RCC 7860 (cell line): ENCODE measurements around the gene GCNT1.
"Not testable (repeated sequence)": the region's sequence is repeated elsewhere in the genome, so short reads cannot be mapped to it uniquely, and the experiment has no call there.

ENCODE experiments used
- DNase-seq: peaks from one replicate; pipeline ENCODE4 v3.0.0-alpha.2; 2015; ENCODE audit warnings: low spot score
- FAIRE-seq: peaks from 2 replicates; lab custom pipeline; 2012; peaks lifted over from hg19 to GRCh38; lab: Jason Lieb, UNC

Gene GCNT1

DNA sequence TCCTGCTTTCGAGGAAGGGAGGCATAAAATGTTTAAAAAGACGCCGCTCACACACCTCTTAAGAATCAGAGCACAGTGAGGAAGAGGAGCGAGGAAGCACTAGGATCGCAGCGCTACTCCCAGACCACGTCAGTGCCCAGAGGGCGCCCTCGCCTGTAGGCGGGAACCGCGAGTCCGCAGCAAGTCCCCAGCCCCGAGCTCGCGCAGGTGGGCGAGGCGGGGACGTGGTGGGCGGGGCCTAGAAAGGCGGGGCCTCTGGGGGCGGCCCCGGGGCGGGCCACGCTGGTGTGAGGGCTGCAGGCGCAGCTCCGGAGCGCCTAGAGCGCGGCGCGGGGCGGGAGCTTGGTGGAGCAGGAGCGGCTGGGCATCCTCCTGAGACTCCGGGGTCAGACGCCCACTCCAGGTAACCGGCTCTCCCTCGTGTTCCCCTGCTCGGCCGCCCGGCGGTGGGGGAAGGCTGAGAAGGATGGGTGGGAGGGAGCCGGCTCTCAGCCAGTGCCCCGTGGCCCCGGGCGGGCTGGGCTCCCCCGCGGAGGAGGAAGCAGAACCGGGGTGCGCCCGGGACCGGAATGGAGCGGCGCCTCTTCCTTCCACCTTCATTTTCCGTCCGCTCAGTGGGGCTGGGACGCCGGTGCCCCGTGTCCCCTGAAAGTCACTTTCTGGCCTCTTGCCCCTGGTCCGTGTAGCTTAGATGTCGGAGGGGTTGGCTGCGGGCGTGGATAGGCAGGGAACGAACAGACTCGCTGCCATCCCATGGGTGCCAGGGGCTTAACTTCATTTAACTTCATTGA is at the start of gene GCNT1:
TSS of gene GCNT1 (plus strand) at position 280 of the 791 bp plus-strand sequence. CDS start 43,200 bp downstream, outside the sequence.
- peak; percentile 33 for FAIRE-seq
- DNase-seq = peak; percentile 87

DNA sequence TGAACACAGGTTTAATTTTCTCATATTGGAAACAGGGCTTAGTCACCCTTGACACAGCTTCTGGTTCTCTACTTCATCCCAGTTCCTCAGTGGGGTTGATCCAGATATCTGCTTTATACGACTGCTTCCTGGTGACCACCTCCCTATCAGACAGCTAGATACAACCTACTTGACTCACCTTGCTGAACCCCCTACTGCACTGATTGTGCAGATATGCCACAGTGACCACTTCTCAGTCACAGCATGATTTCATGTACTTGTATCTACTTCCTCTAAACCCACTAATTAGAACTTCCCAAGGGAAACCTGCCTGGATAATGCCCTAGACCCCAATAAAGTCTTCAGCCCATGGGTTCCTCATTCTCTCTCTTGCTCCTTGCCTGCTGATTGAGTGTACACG is 46.3 kb upstream of the GCNT1 start:
- FAIRE-seq = no peak

DNA sequence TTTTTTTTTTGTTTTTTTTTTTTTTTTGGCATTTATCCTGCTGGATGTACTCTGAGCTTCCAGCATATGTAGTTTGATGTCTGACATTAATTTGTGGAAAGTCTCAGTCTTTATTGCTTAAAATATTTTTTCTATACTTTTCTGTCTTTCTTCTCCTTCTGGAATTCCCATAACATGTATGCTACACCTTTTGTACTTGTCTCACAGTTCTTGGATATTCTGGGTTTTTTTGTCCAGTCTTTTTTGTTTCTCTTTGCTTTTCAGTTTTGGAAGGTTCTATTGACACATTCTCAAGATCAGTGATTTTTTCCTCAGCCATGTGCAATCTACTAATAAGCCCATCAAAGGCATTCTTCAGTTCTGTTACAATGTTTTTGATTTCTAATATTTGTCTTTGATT is 45.3 kb upstream of the GCNT1 start:
- FAIRE-seq = no peak

More for the DNA sequence above, 46.3 kb upstream of the GCNT1 start:
- DNase-seq = no peak

DNA sequence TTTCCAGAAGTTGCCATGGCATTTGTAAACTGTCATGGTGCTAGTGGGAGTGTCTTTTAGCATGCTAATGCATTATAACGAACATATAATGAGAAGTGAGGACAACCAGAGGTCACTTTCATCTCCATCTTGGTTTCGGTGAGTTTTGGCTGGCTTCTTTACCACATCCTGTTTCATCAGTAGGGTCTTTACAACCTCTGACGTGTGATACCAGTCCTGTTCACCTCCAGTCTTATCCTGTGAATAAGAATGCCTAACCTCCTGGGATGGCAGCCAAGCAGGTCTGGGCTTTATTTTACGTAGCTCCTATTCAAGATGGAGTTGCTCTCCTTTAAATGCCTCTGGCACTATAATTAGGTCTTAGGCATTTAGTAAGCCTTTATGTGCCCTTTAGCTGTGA is 44.3 kb upstream of the GCNT1 start:
- peak; percentile 38 for DNase-seq

More for the DNA sequence above, 45.3 kb upstream of the GCNT1 start:
- no peak for DNase-seq

DNA sequence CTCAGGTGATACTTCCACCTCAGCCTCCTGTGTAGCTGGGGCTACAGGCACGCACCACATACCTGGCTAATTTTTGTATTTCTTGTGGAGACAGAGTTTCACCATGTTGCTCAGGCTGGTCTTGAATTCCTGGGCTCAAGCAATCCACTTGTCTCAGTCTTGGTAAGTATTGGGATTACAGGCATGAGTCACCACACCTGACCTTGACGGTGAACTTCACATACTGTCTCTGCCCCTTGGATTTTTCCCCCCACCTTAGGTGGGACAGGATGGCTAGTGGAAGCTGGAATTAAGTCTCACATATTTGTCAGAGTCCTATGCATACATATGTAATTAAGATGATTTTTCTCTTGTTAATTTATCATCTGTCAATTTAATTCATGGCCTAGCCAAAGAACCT is 43.8 kb upstream of the GCNT1 start:
- DNase-seq = no peak
- FAIRE-seq = no peak

More for the DNA sequence above, 44.3 kb upstream of the GCNT1 start:
- no peak for FAIRE-seq

DNA sequence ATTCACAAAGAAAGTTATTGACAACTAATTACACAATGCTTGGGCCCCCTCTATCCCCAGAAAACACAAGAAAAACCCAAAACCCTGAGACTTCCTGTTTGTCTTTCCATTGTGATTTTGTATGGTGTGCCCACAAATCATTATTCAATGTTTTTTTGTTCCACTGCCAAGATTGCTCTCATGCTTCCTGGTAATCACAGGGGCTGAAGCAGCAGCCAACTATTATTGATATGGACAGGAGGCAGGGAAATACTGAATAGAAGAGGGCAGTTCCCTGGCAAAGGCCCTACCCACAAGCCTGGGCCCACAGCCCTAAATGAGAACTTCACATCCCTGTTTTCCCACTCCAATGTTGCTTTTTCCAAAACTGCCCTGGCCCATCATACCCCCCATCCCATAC is 43.3 kb upstream of the GCNT1 start:
- FAIRE-seq (no peak), DNase-seq (no peak)

DNA sequence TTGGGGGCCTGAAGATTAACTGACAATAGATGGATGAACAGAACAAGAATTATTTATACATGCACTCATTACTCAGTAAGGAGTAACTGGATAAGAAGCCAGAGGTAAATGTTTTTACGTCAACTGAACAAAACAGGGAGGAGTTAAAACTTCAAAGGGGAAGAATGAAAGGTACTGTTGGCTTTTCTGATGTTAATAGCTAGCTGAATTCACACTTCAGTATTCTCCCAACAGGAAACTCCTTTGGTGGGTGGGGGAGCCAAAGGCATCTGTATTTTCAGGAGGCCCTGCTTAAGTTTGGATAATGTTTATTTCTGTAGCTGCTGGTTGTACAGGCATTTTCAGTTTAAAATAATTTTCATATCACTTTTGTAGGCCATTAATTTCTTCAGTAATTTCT is 41.6 kb upstream of the GCNT1 start:
- DNase-seq (no peak), FAIRE-seq (no peak)

DNA sequence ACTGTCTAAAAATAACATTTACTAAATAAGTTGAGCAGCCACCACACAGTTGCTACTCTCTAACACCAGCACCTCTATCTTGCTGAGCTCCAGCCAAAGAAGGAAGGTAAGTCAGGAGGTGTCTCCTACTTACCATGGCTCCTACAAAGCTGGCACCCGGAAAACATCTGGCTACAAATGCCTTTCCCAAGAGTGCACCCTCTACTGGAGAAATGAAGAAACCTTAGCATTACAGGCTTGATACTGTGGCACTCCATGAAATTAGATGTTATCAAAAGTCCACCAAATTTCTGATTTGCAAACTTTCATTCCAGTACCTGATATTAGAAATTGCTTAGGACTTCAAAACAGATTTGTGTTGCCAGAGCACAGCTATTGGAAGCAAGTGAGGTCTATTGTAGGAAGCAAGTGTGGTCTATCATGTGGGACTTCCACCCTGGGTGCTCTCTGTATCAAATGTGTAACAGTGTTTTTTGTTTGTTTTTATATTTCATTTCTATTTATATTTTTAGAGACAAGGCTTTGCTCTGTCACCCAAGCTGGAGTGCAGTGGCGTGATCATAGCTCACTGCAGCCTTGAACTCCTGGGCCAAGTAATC is 39.1 kb upstream of the GCNT1 start:
- no peak for DNase-seq
- no peak for FAIRE-seq

DNA sequence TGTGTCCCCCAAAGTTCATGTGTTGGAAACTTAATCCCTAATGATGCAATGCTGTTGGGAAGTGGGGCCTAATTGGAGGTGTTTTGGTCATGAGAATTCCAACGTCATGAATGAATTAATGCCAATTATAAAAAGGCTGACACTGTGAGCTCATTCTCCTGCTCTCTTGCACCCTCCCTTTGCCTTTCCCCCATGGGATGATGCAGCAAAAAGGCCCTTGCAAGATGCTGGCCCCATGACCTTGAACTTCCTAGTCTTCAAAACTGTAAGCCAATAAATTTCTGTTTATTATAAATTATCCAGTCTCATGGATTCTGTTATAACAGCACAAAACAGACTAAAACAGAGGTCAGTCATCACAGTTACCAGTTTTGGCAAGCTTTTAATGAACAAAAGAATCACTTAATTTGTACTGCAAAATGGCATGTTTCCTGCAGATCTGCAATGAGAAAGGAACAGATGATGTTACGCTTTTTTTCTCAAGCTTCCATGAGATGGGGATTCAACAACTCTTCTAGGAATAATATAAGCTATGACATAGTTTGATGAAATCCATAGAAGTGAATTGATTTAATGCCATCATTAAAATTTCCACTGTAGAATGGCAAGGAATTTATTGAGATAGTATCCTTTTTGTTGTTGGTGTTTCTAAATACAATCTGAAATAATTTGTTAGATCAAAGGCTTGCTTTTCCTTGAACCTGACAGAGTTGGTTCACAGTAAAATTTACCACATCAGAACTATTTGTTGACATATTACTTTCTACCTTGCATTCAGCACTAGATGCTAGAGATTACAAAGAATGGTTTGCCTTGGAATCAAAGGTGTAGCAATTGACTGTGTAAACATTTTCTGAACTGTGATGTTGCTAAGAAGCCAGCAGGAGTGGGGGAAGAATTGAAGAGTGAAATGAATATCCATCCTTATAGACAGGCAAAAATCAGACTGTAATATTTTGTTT is 35.5 kb upstream of the GCNT1 start:
- DNase-seq = no peak
- FAIRE-seq = no peak

DNA sequence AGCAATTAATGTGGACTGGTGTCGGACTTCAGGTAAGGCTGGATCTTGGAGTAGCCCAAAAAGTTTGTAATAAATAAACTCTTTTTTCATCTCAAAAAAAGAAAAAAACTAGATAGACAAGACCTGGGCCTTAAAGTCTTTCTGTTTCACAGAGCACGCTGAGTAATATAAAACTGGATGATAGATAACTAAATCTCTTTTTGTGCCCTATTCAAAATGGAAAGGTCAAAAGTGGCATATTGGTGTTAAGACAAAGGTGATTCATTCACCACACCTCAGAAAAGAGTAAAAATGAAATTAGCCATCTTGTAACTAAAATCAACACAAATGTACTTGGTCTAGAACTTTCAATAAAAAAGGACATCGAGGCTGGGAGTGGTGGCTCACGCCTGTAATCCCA is 34.5 kb upstream of the GCNT1 start:
- FAIRE-seq = no peak

DNA sequence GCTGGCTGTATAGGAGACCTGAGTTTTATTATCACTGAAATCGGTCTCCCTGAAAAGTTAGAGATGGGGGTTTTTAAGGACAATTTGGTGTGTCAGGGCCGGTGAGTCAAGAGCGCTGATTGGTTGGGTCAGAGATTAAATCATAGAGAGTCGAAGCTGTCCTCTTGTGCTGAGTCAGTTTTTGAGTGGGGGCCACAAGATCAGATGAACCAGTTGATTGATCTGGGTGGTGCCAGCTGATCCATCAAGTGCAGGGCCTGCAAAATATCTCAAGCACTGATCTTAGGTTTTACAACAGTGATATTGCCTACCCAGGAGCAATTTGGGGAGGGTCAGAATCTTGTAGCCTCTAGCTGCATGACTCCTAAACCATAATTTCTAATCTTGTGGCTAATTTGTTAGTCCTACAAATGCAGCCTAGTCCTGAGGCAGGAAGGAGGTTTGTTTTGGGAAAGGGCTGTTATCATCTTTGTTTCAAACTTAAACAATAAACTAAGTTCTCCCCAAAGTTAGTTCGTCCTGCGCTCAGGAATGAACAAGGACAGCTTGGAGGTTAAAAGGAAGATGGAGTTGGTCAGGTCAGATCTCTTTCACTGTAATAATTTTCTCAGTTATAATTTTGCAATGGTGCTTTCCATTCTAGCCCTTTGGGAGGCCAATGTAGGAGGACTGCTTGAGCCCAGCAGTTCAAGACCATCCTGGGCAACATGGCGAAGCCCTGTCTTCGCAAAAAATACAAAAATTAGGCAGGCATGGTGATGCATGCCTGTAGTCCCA is 33.1 kb upstream of the GCNT1 start:
- no peak for FAIRE-seq
- no peak for DNase-seq

More for the DNA sequence above, 34.5 kb upstream of the GCNT1 start:
- DNase-seq = no peak

DNA sequence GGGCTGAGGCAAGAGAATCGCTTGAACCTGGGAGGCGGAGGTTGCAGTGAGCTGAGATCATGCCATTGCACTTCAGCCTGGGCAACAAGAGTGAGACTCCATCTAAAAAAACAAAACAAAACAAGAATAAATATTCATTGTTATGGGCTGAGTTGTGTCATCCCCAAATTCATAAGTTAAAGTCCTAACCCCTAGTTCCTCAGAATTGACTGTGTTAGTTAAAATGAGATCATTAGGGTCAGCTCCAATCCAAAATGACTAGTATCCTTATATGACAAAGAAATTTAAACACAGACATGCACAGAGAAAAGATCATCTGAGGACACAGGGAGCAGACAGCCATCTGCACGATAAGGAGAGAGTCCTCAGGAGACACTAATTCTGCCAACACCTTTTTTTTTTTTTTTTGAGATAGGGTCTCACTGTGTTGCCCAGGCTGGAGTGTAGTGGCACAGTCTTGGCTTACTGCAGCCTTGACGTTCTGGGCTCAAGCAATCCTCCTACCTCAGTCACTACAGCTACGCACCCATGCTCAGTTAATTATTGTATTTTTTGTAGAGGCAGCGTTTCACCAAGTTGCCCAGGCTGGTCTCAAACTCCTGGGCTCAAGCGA is 32.1 kb upstream of the GCNT1 start:
- DNase-seq (no peak), FAIRE-seq (no peak)

DNA sequence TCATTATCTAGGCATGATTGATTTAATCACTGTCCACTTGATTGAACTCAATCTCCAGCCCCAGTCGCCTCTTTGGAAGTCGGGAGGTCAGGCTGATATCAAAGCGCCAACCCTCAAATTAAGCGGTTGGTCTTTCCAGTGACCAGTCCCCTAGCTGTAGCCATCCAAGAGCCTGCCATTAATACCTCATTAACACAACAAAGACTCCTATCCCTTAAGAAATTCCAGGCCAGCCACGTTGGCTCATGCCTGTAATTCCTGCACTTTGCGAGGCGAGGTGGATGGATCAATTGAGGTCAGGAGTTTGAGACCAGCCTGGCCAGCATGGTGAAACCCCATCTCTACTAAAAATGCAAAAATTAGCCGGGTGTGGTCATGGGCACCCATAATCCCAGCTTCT is 27.4 kb upstream of the GCNT1 start:
- no peak for DNase-seq
- FAIRE-seq = no peak

DNA sequence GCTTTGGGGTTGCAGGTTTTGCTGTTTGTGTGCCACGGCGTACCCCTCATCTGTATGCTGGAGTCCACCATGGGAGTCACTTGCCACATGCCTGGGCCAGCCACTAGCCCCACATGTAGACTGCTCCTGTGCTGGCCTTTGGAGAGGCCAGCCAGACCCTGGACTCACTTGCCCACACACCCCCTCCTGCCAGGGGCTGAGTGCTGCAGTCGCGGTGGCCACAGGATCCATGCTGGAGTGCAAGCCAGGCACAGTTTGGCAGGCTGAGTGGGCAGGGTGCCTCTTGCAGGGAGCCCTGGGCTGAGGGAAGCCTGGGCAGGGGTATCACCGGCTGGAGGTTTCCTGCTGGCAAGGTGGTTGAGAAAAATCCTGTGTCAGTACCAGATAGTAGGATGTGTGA is 25.6 kb upstream of the GCNT1 start:
- DNase-seq = peak; percentile 44
- no peak for FAIRE-seq

DNA sequence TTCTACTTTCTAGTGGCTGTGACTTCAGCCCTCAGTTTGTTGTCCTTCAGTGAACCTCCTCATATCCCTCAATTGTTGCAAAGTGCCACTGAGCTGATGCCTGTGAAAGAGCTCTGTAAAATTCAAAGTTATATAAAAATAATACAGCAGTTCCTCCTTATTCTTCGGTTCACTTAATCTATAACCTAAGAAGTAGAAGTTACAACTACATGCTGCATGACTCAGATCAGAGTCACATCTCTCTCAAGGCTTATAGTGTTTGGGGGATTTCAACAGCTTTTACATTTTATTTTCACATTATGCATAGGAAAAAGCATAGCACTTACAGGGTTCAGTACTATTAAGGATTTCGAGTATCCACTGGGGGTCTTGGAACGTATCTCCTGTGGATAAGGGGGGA is 25.1 kb upstream of the GCNT1 start:
- peak; percentile 77 for DNase-seq

DNA sequence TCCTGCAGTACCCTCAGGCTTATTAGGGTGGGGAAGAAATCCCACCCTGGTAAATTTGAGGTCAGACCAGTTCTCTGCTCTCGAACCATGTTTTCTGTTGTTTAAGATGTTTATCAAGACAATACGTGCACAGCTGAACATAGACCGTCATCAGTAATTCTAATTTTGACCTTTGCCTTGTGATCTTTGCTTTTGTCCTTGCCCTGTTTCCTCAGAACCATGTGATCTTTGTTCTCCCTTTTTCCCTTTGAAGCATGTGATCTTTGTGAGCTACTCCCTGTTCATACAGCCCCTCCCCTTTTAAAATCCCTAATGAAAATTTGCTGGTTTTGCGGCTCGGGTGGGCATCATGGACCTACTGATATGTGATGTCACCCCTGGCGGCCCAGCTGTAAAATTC is 24.1 kb upstream of the GCNT1 start:
- DNase-seq, FAIRE-seq: not testable (repeated sequence)

More for the DNA sequence above, 25.1 kb upstream of the GCNT1 start:
- FAIRE-seq = peak; percentile 97

DNA sequence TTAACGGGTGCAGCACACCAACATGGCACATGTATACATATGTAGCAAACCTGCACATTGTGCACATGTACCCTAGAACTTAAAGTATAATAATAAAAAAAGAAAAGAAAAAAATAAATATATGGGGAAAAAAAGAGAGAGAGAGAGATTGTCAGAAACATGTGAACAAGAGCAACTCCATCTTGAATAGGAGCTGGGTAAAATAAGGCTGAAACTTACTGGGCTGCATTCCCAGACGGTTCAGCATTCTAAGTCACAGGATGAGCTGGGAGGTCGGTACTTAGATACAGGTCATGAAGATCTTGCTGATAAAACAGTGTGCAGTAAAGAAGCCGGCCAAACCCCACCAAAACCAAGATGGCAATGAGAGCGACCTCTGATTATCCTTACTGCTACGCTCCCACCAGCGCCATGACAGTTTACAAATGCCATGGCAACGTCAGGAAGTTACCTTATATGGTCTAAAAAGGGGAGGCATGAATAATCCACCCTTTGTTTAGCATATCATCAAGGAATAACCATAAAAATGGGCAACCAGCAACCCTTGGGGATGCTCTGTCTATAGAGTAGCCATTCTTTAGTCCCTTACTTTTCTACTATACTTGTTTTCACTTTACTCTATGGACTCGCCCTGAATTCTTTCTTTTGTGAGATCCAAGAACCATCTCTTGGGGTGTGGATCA is 21.8 kb upstream of the GCNT1 start:
- not testable (repeated sequence) for DNase-seq, FAIRE-seq

DNA sequence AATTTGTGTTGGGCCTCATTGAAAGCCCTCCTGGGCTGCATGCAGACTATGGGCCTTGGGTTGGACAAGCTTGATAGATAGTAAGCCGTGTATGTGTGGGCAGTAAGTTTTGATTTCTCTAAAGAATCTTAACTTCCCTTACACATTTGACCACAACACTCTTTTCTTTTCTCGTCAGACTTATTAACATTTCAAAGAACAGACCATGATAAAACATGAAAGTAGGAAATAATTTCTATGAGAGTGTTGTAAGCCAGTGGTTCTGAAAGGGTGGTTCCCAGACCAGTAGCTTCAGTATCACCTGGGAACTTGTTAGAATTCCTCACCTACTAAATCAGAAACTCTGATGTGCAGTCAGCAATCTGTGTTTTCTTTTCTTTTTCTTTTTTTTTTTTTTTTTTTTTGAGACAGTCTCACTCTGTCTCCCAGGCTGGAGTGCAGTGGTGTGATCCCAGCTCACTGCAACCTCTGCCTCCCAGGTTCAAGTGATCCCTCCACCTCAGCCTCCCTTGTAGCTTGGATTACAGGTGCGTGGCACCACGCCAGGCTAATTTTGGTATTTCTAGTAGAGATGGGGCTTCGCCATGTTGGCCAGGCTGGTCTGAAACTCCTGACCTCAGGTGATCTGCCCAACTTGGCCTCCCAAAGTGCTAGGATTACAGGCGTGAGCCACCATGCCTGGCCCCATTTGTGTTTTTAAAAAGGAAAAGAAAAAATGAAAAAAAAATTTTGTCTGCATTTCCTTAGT is 20.0 kb upstream of the GCNT1 start:
- FAIRE-seq = no peak
- no peak for DNase-seq
